ENCODE results near the gene ACAN.

Gene ACAN

GRCh38 chr15:88900982-88901418 is 97.8 kb downstream of the ACAN start:
- TF ChIP-seq REST (IDR thresholded peaks at IDR 0.05; ENCODE audit: insufficient read depth in 1 of 2, low read depth in 2 of 2, low read length in 2 of 2), result no peak
- no peak for TF ChIP-seq FOXP2 (optimal IDR thresholded peaks at IDR 0.05; ENCODE audit: borderline replicate concordance, extremely low read depth, extremely low read length, insufficient read depth)
- TF ChIP-seq TAF1 (IDR thresholded peaks at IDR 0.05; ENCODE audit: borderline replicate concordance, insufficient read depth, low read length), result no peak
- TF ChIP-seq SIN3A (IDR thresholded peaks at IDR 0.05; ENCODE audit: borderline replicate concordance, insufficient read depth, low read length), result no peak

GRCh38 chr15:88901508-88902220 is 98.4 kb downstream of the ACAN start:
- TF ChIP-seq SIN3A (IDR thresholded peaks at IDR 0.05; ENCODE audit: borderline replicate concordance, insufficient read depth, low read length), result no peak
- no peak for TF ChIP-seq POLR2AphosphoS5 (IDR thresholded peaks at IDR 0.05; ENCODE audit: low read depth, low read length)
- no peak for TF ChIP-seq FOXP2 (optimal IDR thresholded peaks at IDR 0.05; ENCODE audit: borderline replicate concordance, extremely low read depth, extremely low read length, insufficient read depth)
- no peak for TF ChIP-seq TAF1 (IDR thresholded peaks at IDR 0.05; ENCODE audit: borderline replicate concordance, insufficient read depth, low read length)
- TF ChIP-seq REST (IDR thresholded peaks at IDR 0.05; ENCODE audit: insufficient read depth in 1 of 2, low read depth in 2 of 2, low read length in 2 of 2), result no peak

GRCh38 chr15:88902221-88902835 is 99.1 kb downstream of the ACAN start:
- TF ChIP-seq FOXP2 (optimal IDR thresholded peaks at IDR 0.05; ENCODE audit: borderline replicate concordance, extremely low read depth, extremely low read length, insufficient read depth), result no peak
- no peak for TF ChIP-seq SIN3A (IDR thresholded peaks at IDR 0.05; ENCODE audit: borderline replicate concordance, insufficient read depth, low read length)
- no peak for TF ChIP-seq REST (IDR thresholded peaks at IDR 0.05; ENCODE audit: insufficient read depth in 1 of 2, low read depth in 2 of 2, low read length in 2 of 2)
- no peak for TF ChIP-seq POLR2AphosphoS5 (IDR thresholded peaks at IDR 0.05; ENCODE audit: low read depth, low read length)
- TF ChIP-seq TAF1 (IDR thresholded peaks at IDR 0.05; ENCODE audit: borderline replicate concordance, insufficient read depth, low read length), result no peak

GRCh38 chr15:88902846-88903245 is 99.6 kb downstream of the ACAN start:
- TF ChIP-seq FOXP2 (optimal IDR thresholded peaks at IDR 0.05; ENCODE audit: borderline replicate concordance, extremely low read depth, extremely low read length, insufficient read depth), result no peak
- TF ChIP-seq SIN3A (IDR thresholded peaks at IDR 0.05; ENCODE audit: borderline replicate concordance, insufficient read depth, low read length), result no peak
- TF ChIP-seq TAF1 (IDR thresholded peaks at IDR 0.05; ENCODE audit: borderline replicate concordance, insufficient read depth, low read length), result no peak
- TF ChIP-seq POLR2AphosphoS5 (IDR thresholded peaks at IDR 0.05; ENCODE audit: low read depth, low read length), result no peak
- TF ChIP-seq REST (IDR thresholded peaks at IDR 0.05; ENCODE audit: insufficient read depth in 1 of 2, low read depth in 2 of 2, low read length in 2 of 2), result no peak

All from PFSK-1 (cell line).